Uterus (tissue), 4 donors: ENCODE data around the gene BCAR3. TPM values are rescaled to one million over a fixed set of nuclear protein-coding genes. Genes with fewer than 3 reads are reported as not detected.
A peak's percentile ranks its signal among the peaks of the same experiment; 100 is the strongest.
"Not testable (repeated sequence)": the region's sequence is repeated elsewhere in the genome, so short reads cannot be mapped to it uniquely, and the experiment has no call there.

Source experiments
- DNase-seq, 2 donors: peaks; one replicate each; pipeline ENCODE4 v3.0.0-alpha.2; 2019 to 2020
- H3K27ac ChIP-seq, 2 donors: fragments of 200-600 bp; sonication (generic); 1 replicate in 1 of 2; 2 replicates in 1 of 2; pipeline ENCODE4 v1.5.1; 2016 to 2018
- H3K27me3 ChIP-seq, 2 donors: fragments of 200-600 bp; sonication (generic); one replicate each; pipeline ENCODE4 v1.5.1; 2018 to 2019; ENCODE audit warnings: control low read depth in 1 of 2
- H3K36me3 ChIP-seq, 2 donors: fragments of 200-600 bp; sonication (generic); one replicate each; pipeline ENCODE4 v1.5.1; 2019; ENCODE audit warnings: control low read depth in 1 of 2
- H3K4me1 ChIP-seq, 2 donors: fragments of 200-600 bp; sonication (generic); one replicate each; pipeline ENCODE4 v1.5.1; 2018 to 2019; ENCODE audit warnings: control low read depth in 1 of 2
- H3K4me3 ChIP-seq, 2 donors: fragments of 200-600 bp; sonication (generic); 1 replicate in 1 of 2; 2 replicates in 1 of 2; pipeline ENCODE4 v1.5.1; 2018 to 2019; ENCODE audit warnings: mild to moderate bottlenecking in 1 of 2
- H3K9me3 ChIP-seq, 2 donors: fragments of 200-600 bp; sonication (generic); one replicate each; pipeline ENCODE4 v1.5.1; 2019; ENCODE audit warnings: control low read depth in 1 of 2
- CTCF ChIP-seq, 4 experiments: fragments of 200-600 bp in 2 of 4; fragments of 450-650 bp in 2 of 4; sonication (generic) in 2 of 4; IDR thresholded peaks; one replicate each; pipeline ENCODE4 v1.5.1; 2016 to 2019; ENCODE audit warnings: antibody characterized with exemption in 4 of 4, mild to moderate bottlenecking in 2 of 4, moderate library complexity in 1 of 4
- POLR2A ChIP-seq, 2 donors: fragments of 450-650 bp; IDR thresholded peaks; one replicate each; pipeline ENCODE4 v1.6.1; 2016; ENCODE audit warnings: antibody characterized with exemption in 2 of 2, mild to moderate bottlenecking in 1 of 2, moderate library complexity in 1 of 2
- intact Hi-C: fragments of 100-400 bp; cut with DNase I; formaldehyde crosslinking; loops from one replicate; pipeline ENCODE4 v1.15.1; 2023; ENCODE audit warnings: low total_unique reads
- total RNA-seq, 4 donors: library from RNA; depleted of rRNA in 3 of 4; stranded (reverse); fragments of >200 nt in 3 of 4; gene quantifications; one replicate each; pipeline versions ENCODE4 v1.1.0 to v1.2.4, GENCODE V29; 2014 to 2023
- donor health status: DM: yes; HTN: yes; CAD: no.

Gene BCAR3
- total RNA-seq, 4 donors from 2014 or later, result 8.5 to 56.8 (median 20.2) TPM

GRCh38 chr1:93663208-93663614 is 18.4 kb downstream of the BCAR3 start:
- no peaks in the 10 kb centered on the region for H3K4me1 ChIP-seq
- no peaks in the 10 kb centered on the region for H3K36me3 ChIP-seq
- TF ChIP-seq POLR2A (IDR thresholded peaks at IDR 0.05), result no peak
- no peak for TF ChIP-seq CTCF (IDR thresholded peaks at IDR 0.05)
- no peak for DNase-seq
- intact Hi-C loops, result no loop called here
- H3K4me3 ChIP-seq, result no peak overlapping the region
- H3K9me3 ChIP-seq, result no peaks in the 10 kb centered on the region
- H3K27me3 ChIP-seq, result no peaks in the 10 kb centered on the region
- peak overlapping the region in 1 of 2 donors; percentile 34 for H3K27ac ChIP-seq

- H3K36me3 ChIP-seq, result no peaks in the 10 kb centered on the region
- TF ChIP-seq CTCF (IDR thresholded peaks at IDR 0.05) (no peak), POLR2A (IDR thresholded peaks at IDR 0.05) (no peak)
- no peak for DNase-seq
- H3K9me3 ChIP-seq, result no peaks in the 10 kb centered on the region
- H3K27ac ChIP-seq, result peak overlapping the region; percentile 34 to 56
- intact Hi-C loops, result no loop called here
- H3K4me1 ChIP-seq, result no peaks in the 10 kb centered on the region
- H3K4me3 ChIP-seq, result no peak overlapping the region
- no peaks in the 10 kb centered on the region for H3K27me3 ChIP-seq
These were observed 19.0 kb downstream of the BCAR3 start for GRCh38 chr1:93662481-93663207.

GRCh38 chr1:93661829-93662474 is 19.7 kb downstream of the BCAR3 start:
- Histone ChIP-seq H3K4me3 (no peak overlapping the region), H3K36me3 (no peaks in the 10 kb centered on the region), H3K9me3 (no peaks in the 10 kb centered on the region), H3K4me1 (no peaks in the 10 kb centered on the region), H3K27ac (peak overlapping the region; percentile 34 to 56), H3K27me3 (no peaks in the 10 kb centered on the region)
- intact Hi-C loops, result no loop called here
- DNase-seq, result peak in 1 of 2 donors; percentile 32
- TF ChIP-seq CTCF (IDR thresholded peaks at IDR 0.05), result no peak
- no peak for TF ChIP-seq POLR2A (IDR thresholded peaks at IDR 0.05)

GRCh38 chr1:93661341-93661740 is 20.3 kb downstream of the BCAR3 start:
- H3K9me3 ChIP-seq, H3K4me1 ChIP-seq, intact Hi-C loops, H3K27me3 ChIP-seq, H3K36me3 ChIP-seq, H3K4me3 ChIP-seq, DNase-seq: not testable (repeated sequence)
- H3K27ac ChIP-seq, result peak overlapping the region in 1 of 2 donors; percentile 56

GRCh38 chr1:93659822-93660503 is 21.7 kb downstream of the BCAR3 start:
- no peaks in the 10 kb centered on the region for H3K4me1 ChIP-seq
- intact Hi-C loops, result no loop called here
- TF ChIP-seq CTCF (IDR thresholded peaks at IDR 0.05) (no peak), POLR2A (IDR thresholded peaks at IDR 0.05) (no peak)
- no peaks in the 10 kb centered on the region for H3K27me3 ChIP-seq
- no peaks in the 10 kb centered on the region for H3K36me3 ChIP-seq
- H3K27ac ChIP-seq, result no peak overlapping the region
- no peak for DNase-seq
- H3K4me3 ChIP-seq, result no peak overlapping the region
- no peaks in the 10 kb centered on the region for H3K9me3 ChIP-seq
